RCC 7860 (cell line): ENCODE data around the gene CDC42SE2.
A peak's percentile ranks its signal among the peaks of the same experiment; 100 is the strongest.

Source experiments
- DNase-seq: peaks from one replicate; pipeline ENCODE4 v3.0.0-alpha.2; 2015; ENCODE audit warnings: low spot score
- FAIRE-seq: peaks from 2 replicates; lab custom pipeline; 2012; peaks lifted over from hg19 to GRCh38; lab: Jason Lieb, UNC

CDC42SE2 gene

GRCh38 chr5:131263648-131264450, at the start of gene CDC42SE2:
Gene CDC42SE2 (plus strand): TSS chr5:131264053. CDS start chr5:131359494, 95,441 bp downstream.
- DNase-seq (peak; percentile 69), FAIRE-seq (no peak)

GRCh38 chr5:131214609-131215227, 49.1 kb upstream of the CDC42SE2 start:
- no peak for DNase-seq
- no peak for FAIRE-seq

DNA sequence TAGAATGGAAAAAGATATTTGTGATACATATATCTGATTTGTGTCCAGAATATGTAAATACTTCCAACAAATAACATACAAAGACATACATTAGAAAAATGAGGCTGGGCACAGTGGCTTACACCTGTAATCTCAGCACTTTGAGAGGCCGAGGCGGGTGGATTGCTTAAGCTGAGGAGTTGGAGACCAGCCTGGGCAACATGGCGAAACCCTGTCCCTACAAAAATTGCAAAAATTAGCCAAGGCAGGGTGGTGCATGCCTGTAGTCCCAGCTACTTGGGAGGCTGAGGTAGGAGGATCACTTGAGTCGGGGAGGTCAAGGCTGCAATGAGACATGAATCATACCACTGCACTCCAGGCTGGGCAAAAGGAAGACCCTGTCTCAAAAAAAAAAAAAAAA, 46.1 kb upstream of the CDC42SE2 start:
- DNase-seq (no peak), FAIRE-seq (no peak)

DNA sequence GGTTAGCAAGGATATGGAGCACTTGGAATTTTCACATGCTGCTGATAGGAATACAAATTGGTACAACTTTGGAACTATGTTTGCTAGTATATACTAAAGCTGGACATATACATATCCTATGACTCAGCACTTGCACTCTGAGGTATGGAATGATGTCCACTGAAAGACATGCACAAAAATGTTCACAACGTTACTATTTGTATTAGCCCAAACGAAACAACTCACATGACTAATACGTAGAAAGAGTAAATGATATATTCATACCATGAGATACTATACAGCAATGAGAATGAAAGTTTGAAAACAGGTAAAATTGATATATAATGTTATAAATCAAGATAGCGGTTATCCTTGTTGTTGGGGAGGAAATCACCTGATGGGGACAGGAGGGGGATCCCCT, 45.5 kb upstream of the CDC42SE2 start:
- FAIRE-seq (no peak), DNase-seq (no peak)

GRCh38 chr5:131220566-131220965, 43.3 kb upstream of the CDC42SE2 start:
- no peak for FAIRE-seq
- DNase-seq, result no peak

- no peak for FAIRE-seq
- no peak for DNase-seq
These were observed 42.7 kb upstream of the CDC42SE2 start for GRCh38 chr5:131221008-131221703.

DNA sequence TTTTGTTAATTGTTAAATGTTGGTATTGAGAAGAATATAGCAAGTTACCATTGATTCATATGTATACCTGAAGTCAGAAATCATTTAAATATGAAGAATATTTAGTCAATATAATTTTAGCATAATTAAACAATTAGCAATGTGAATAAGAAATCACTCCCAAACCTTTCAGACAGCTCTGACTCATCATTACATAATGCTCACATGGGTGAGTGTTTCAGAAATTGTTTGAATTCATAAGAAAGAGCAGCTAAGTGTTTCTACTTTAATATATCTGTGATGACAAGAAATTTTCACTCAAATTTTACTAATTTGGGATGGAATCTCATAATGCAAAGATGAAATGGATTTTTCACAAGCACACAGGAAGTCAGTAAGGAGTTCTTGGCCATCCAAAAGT, 42.0 kb upstream of the CDC42SE2 start:
- DNase-seq, result no peak
- no peak for FAIRE-seq

GRCh38 chr5:131222731-131223130, 41.1 kb upstream of the CDC42SE2 start:
- no peak for DNase-seq
- no peak for FAIRE-seq

DNA sequence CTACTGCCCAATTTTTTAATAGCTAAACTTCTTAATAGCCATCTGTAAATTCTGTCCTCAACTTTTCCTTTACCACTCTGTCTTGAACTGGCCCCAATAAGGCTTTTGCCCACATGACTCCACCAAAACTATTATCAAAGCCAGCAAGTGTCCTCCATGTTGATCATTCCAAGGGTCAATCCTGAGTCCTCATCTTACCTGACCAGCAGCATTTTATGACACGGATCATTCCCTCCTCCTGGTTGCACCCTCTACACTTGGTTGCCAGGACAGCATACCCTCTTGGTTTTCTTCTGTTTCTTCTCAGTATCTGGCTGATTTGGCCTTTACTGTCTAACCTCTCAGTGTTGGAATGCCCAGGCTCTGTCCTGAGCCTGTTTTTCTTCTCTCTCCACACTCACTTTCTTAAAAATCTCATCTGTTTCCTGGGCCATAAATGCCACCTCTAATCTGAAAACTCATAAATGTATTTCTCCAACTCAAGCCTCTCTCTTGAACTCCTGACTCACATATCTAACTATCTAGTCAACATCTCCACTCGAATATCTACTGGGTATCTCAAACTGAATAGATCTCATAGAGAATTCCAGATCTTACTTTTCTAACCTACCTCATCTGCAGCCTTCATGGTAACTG, 40.0 kb upstream of the CDC42SE2 start:
- no peak for DNase-seq
- no peak for FAIRE-seq

DNA sequence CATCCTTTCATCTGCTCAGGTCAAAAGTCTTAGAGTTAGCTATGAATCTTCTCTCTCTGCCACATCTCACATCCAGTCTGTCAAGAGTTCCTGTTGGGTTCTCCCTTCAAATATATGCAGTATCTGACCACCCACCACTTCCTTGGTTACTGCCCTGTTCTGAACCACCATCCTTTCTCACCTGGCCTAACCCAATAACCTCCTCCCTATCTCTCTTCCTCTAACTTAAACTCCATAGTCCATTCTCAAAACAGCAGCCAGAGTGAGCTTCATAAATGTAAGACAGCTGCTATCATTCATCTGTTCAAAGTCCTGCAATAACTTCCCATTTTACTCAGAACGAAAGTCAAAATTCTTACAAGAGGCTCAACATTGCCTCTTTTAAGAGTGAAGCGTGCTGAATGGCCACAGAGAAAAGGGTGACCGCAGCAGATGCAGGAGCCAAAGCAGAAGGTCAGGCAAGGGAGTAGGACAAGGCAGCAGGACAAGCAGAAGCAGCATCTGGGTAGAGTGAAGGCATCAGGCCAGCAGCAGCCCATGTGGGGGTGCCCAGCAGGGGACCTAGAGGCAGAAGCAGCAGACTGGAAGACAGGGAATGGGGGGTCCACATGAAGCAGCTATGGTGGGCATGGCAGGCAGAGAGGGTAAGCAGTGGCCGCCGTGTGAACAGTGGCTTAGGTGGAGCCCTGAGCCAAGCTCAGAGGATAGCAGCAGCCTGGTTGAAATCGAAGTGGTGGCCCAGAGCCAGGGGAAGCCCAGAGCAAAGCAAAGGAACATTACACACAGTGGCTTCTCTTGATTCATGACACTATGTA, 39.3 kb upstream of the CDC42SE2 start:
- DNase-seq (no peak), FAIRE-seq (no peak)

- FAIRE-seq (no peak), DNase-seq (no peak)
These were observed 38.4 kb upstream of the CDC42SE2 start for GRCh38 chr5:131225282-131225974.

GRCh38 chr5:131226899-131227298, 37.0 kb upstream of the CDC42SE2 start:
- no peak for FAIRE-seq
- DNase-seq, result no peak

DNA sequence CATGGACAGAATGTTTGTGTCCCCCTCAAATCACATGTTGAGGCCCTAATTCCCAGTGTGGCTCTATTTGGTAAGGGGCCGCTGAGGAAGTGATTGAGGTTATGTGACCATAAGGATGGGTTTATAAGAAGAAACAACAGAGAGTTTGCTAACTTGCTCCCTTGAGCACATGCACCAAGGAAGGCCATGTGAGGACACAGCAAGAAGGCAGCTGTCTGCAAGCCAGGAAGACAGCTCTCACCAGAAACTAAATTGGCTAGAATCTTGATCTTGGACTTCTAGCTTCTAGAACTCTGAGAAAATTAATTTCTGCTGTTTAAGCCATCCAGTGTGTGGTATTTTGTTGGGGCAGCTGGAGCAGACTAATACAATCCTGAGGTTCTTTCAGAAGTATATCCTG, 35.2 kb upstream of the CDC42SE2 start:
- DNase-seq (no peak), FAIRE-seq (no peak)

DNA sequence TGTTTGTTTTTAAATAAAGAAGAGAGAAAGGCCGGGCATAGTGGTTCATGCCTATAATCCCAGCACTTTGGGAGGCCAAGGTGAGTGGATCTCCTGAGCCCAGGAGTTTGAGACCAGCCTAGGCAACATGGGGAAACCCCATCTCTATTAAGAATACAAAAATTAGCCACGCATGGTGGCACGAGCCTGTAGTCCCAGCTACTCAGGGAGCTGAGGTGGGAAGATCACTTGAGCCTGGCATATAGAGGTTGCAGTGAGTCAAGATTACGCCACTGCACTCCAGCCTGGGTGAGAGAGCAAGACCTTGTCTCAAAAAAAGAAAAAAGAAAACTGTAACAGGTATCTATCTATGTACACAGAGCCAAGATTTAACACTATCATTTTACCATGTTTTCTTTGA, 34.2 kb upstream of the CDC42SE2 start:
- DNase-seq (no peak), FAIRE-seq (no peak)

DNA sequence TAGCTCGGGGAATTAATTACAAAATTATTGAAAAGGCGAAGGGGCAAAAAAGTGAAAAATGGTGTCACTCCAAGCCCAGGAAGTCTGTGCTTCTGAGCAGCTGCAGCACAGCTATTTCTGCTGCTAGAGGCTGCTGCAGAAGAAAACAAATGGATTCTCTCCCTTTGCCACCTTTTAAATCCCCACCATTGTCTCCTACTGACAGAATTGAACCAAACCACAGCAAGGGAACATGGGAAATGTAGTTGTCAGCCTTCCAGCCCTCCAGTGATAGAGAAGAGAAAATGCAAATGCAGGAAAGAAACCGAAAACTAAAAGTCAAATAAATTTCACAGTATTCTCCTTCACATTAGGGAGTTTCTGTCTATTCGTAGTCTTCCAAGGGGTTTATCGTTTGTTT, 33.4 kb upstream of the CDC42SE2 start:
- FAIRE-seq (no peak), DNase-seq (no peak)

DNA sequence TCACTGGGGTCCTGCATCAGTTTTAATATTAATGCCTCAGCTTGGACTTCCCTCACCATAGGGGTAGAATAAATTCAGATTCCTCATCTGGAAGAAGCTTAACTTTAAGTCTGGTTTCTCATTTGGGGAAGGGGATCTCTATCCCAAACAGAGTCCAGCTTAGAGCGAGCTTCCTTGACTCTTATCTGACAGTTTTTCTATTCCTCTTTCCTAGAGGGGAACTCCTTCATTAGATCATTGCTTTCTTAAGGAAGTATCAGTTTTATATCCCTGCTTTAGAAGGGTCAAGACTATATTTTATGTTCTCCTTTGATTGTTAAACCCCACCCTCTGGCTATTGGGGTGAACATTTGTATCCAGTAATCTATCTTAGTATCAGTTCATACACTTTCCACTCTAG, 24.2 kb upstream of the CDC42SE2 start:
- FAIRE-seq (no peak), DNase-seq (no peak)

GRCh38 chr5:131242728-131243255, 21.1 kb upstream of the CDC42SE2 start:
- DNase-seq, result peak; percentile 81
- peak; percentile 84 for FAIRE-seq

DNA sequence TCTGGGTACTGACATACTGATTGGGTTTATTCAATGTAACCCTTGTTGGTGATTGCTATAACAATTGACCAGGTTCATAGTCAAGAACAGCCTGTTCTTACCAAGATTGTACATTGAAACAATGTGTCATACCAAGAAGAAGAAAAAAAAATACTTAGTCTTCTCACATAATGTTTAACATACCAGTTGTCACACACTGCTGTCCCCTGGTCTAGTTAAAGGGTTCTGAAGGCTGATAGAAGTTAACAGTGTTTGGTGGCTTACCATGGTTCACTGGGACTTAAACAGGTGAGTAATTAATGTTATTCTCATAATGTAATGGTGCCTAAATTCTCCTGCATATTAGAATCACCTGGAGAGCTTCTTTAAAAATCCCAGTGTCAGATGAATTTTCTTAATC, 18.5 kb upstream of the CDC42SE2 start:
- FAIRE-seq, result no peak
- DNase-seq, result no peak

DNA sequence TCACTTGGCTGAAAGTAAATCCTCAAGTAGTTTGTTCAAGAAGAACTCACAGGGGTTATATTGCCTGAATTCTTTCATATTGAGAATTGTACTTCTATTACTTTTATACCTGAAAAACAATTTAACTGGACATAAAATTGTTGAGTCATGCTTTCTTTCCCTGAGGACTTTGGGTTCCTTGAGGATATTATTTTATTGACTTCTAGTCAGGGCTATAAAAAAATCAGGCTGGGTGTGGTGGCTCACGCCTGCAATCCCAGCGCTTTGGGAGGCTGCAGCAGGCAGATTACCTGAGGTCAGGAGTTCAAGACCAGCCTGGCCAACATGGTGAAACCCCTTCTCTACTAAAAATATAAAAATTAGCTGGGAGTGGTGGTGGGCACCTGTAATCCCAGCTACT, 17.9 kb upstream of the CDC42SE2 start:
- FAIRE-seq, result no peak
- no peak for DNase-seq

DNA sequence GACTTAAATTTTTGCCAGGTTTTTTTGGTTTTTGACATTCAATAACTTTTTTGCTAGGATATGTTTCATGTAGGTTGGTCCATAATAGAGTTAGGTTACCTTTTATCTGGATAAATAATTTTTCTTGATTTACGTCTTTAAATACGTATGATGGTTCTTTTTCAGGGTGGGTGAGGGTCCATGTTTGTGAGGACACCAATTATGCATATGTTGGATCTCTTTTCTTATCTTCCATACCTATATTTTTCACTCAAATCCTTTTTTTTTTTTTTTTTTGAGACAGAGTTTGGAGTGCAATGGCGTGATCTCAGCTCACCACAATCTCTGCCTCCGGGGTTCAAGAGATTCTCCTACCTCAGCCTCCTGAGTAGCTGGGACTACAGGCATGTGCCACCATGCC, 17.3 kb upstream of the CDC42SE2 start:
- DNase-seq (no peak), FAIRE-seq (no peak)
